Hepatocyte (in vitro differentiated cells): ENCODE data around the gene KRTAP10-3. TPM values are rescaled to one million over a fixed set of nuclear protein-coding genes. Genes with fewer than 3 reads are reported as not detected.

Experiments
- DNase-seq: peaks from one replicate; pipeline ENCODE4 v3.0.0-alpha.2; 2016; ENCODE audit warnings: low spot score
- H2AFZ ChIP-seq: fragments of 200-600 bp; sonication (generic); 2 replicates; pipeline ENCODE4 v1.6.0; 2016; ENCODE audit warnings: antibody characterized with exemption, mild to moderate bottlenecking
- H3K27ac ChIP-seq: fragments of 200-600 bp; sonication (generic); 2 replicates; pipeline ENCODE4 v1.5.1; 2016; ENCODE audit warnings: mild to moderate bottlenecking
- H3K27me3 ChIP-seq: fragments of 200-600 bp; sonication (generic); 2 replicates; pipeline ENCODE4 v1.6.1; 2016
- H3K36me3 ChIP-seq: fragments of 200-600 bp; sonication (generic); replicated peaks from 2 replicates; pipeline ENCODE4 v1.5.1; 2016; ENCODE audit warnings: low read depth; ENCODE audit not compliant: insufficient read depth
- H3K4me1 ChIP-seq: fragments of 200-600 bp; sonication (generic); 2 replicates; pipeline ENCODE4 v1.5.1; 2016; ENCODE audit warnings: mild to moderate bottlenecking, moderate library complexity; ENCODE audit not compliant: insufficient read depth
- H3K4me2 ChIP-seq: fragments of 200-600 bp; sonication (generic); 2 replicates; pipeline ENCODE4 v1.6.0; 2016
- H3K4me3 ChIP-seq: fragments of 200-600 bp; sonication (generic); 2 replicates; pipeline ENCODE4 v1.5.1; 2016; ENCODE audit warnings: mild to moderate bottlenecking
- H3K79me2 ChIP-seq: fragments of 200-600 bp; sonication (generic); 2 replicates; pipeline ENCODE4 v1.6.0; 2017; ENCODE audit warnings: mild to moderate bottlenecking
- H3K9me2 ChIP-seq: fragments of 200-600 bp; sonication (generic); replicated peaks from 2 replicates; pipeline ENCODE4 v1.6.0; 2017; ENCODE audit warnings: mild to moderate bottlenecking; ENCODE audit not compliant: insufficient read depth
- H3K9me3 ChIP-seq: fragments of 200-600 bp; sonication (generic); 2 replicates; pipeline ENCODE4 v1.5.1; 2016; ENCODE audit warnings: low read depth, mild to moderate bottlenecking
- H4K20me1 ChIP-seq: fragments of 200-600 bp; sonication (generic); 2 replicates; pipeline ENCODE4 v1.6.0; 2016; ENCODE audit warnings: mild to moderate bottlenecking; ENCODE audit not compliant: insufficient read depth, poor library complexity, severe bottlenecking
- EZH2 ChIP-seq: fragments of 200-600 bp; sonication (generic); IDR thresholded peaks from 2 replicates; pipeline ENCODE4 v1.6.1; 2016; ENCODE audit warnings: antibody characterized with exemption, mild to moderate bottlenecking, borderline replicate concordance
- EZH2phosphoT487 ChIP-seq: fragments of 200-600 bp; sonication (generic); IDR thresholded peaks from one replicate; pipeline ENCODE4 v1.6.1; 2018; ENCODE audit warnings: antibody characterized with exemption, mild to moderate bottlenecking, low read depth, moderate library complexity; ENCODE audit not compliant: unreplicated experiment, severe bottlenecking
- WGBS: methylation state at CpG from one replicate; pipeline ENCODE4 v1.1.6; 2016; ENCODE audit warnings: low lambda C conversion rate; ENCODE audit errors: missing lambda C conversion rate; 5-methylcytosine and 5-hydroxymethylcytosine counted together
- polyA plus RNA-seq: library from polyadenylated mRNA; unstranded; fragments of >200 nt; fragmentation: Nextera tagmentation; extraction: Ambion mirVana; gene quantifications from 2 replicates; pipeline ENCODE4 v1.2.1, GENCODE V29; 2016
- total RNA-seq: library from RNA; depleted of rRNA; stranded (reverse); fragments of >200 nt; gene quantifications from 2 replicates; pipeline ENCODE4 v1.2.3, GENCODE V29; 2014
- TF ChIP-seq, protein P1 (sequence below): fragments of 200-600 bp; sonication (generic); IDR thresholded peaks from 2 replicates; pipeline ENCODE4 v1.5.1; 2016; ENCODE audit warnings: antibody characterized with exemption, mild to moderate bottlenecking; ENCODE audit not compliant: poor library complexity

The KRTAP10-3 gene
- total and polyA plus RNA-seq, 2 experiments from 2014 or later = not detected

DNA sequence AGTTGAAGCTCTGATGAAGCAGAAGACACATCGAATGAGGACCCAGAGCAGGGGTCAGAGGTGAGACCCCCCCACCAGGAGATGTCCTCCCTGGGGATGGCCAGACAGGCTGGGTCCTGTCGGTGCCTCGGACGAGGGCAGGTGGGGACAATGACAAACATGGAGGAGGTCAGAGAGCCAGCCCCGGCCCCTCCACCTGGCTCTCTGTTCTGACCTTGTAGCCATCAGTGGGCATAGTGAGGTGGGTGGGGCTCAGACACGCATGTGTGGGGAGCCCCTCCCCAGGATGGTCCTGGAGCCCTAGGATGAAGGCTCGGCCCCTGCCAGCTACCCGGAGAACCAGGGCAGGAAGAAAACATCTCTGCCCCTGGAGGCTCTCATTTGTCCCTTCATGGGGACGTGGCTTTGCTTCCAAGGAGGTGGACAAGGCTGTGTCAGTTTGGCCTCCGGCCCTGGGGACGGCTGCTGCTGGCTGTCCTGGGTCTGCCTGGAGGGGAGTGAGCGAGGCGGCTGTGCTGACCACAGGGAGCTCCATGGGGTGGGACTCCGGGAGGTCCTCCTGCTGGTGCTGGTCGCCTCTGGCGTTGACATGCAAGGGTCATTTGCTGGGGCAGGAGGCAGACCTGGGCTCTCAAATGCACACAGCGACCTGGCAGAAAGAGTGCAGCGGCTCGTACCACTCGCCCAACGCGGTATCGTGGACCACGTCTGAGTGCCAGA lies 31.2 kb upstream of the KRTAP10-3 start:
- no peak for TF ChIP-seq EZH2
- no peaks in the 10 kb centered on the region for H3K27me3 ChIP-seq
- DNase-seq = no peak
- H3K4me2 ChIP-seq = no peak overlapping the region
- H3K4me3 ChIP-seq = no peak overlapping the region
- H3K27ac ChIP-seq = no peak overlapping the region
- no peak overlapping the region for H2AFZ ChIP-seq
- H3K36me3 ChIP-seq = no peaks in the 10 kb centered on the region
- no peaks in the 10 kb centered on the region for H3K9me3 ChIP-seq
- H3K9me2 ChIP-seq = no peaks in the 10 kb centered on the region
- WGBS = 93% methylated on average over 24 of the region's 24 CpGs
- H4K20me1 ChIP-seq = no peaks in the 10 kb centered on the region
- H3K79me2 ChIP-seq = no peaks in the 10 kb centered on the region
- peaks cover 7% of the 10 kb centered on the region for H3K4me1 ChIP-seq

DNA sequence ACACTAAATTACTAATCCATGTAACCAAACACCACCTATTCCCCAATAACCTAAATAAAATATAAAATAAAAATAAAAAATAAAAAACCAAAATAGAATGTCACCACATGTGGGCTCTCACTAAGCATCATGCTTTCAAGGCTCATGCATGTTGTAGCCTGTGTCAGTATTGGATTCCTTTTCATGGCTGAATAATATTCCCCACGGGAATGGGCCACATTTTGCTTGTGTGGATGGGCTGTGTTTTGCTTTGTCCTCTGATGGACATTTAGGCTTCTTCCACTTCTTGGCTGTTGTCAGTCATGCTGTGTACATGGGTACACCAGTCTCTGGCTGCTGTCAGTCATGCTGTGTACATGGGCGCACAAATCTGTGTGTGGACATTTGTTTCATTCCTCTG lies 30.5 kb upstream of the KRTAP10-3 start:
- H3K27me3 ChIP-seq = peaks cover 4% of the 10 kb centered on the region
- H3K79me2 ChIP-seq = no peaks in the 10 kb centered on the region
- H3K4me2 ChIP-seq = no peak overlapping the region
- peaks cover 7% of the 10 kb centered on the region for H3K4me1 ChIP-seq
- no peak overlapping the region for H3K4me3 ChIP-seq
- DNase-seq = no peak
- no peaks in the 10 kb centered on the region for H3K9me2 ChIP-seq
- no peak overlapping the region for H2AFZ ChIP-seq
- WGBS = 100% methylated on average over 2 of the region's 2 CpGs
- TF ChIP-seq EZH2phosphoT487 = no peak
- TF ChIP-seq EZH2 = no peak
- TF ChIP-seq, protein P1, sequence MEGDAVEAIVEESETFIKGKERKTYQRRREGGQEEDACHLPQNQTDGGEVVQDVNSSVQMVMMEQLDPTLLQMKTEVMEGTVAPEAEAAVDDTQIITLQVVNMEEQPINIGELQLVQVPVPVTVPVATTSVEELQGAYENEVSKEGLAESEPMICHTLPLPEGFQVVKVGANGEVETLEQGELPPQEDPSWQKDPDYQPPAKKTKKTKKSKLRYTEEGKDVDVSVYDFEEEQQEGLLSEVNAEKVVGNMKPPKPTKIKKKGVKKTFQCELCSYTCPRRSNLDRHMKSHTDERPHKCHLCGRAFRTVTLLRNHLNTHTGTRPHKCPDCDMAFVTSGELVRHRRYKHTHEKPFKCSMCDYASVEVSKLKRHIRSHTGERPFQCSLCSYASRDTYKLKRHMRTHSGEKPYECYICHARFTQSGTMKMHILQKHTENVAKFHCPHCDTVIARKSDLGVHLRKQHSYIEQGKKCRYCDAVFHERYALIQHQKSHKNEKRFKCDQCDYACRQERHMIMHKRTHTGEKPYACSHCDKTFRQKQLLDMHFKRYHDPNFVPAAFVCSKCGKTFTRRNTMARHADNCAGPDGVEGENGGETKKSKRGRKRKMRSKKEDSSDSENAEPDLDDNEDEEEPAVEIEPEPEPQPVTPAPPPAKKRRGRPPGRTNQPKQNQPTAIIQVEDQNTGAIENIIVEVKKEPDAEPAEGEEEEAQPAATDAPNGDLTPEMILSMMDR = no peak
- no peaks in the 10 kb centered on the region for H3K9me3 ChIP-seq
- H3K27ac ChIP-seq = no peak overlapping the region
- H4K20me1 ChIP-seq = no peaks in the 10 kb centered on the region
- H3K36me3 ChIP-seq = no peaks in the 10 kb centered on the region

DNA sequence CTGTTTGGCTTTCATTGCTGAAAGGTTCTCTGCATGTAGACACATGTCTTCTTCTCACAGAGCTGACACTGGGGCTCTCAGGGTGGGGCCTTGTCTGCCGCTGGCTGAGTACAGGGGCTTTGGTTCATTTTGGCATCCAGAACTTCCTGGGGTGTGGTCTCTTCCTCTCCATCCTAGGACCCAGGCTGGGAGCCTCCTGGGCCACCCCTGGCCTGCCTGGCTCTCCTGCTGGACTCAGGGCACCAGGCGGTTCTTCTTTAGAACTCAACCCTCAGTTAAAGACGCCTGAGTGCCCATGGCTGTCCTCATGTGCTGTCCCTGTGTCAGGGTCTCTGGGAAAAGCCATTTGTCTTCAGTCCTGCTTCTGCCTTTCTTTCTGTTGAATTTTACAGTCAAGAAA lies 27.3 kb upstream of the KRTAP10-3 start:
- Histone ChIP-seq H3K9me2 (no peaks in the 10 kb centered on the region), H3K4me3 (no peak overlapping the region), H3K27me3 (peaks cover 4% of the 10 kb centered on the region), H3K4me2 (no peak overlapping the region), H3K36me3 (no peaks in the 10 kb centered on the region), H3K27ac (no peak overlapping the region), H3K4me1 (no peaks in the 10 kb centered on the region), H3K9me3 (no peaks in the 10 kb centered on the region), H4K20me1 (no peaks in the 10 kb centered on the region), H2AFZ (no peak overlapping the region), H3K79me2 (no peaks in the 10 kb centered on the region)
- DNase-seq = no peak
- 90% methylated on average over 3 of the region's 3 CpGs for WGBS
- TF ChIP-seq EZH2 = no peak

DNA sequence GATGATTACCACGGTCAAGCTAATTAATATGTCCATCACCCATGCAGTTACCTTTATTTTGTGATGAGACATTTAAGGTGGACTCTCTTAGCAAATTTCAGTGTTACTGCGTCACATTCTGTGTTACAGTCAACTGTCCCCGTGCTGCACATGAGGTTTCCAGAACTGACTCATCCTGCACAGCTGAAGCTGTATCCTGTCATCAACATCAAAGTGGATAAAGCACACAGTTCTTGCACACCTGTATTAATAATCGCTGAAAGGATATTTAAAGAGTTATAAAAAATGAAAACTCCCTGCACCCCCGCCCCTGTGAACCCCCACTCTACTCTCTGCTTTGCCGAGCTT lies 25.2 kb upstream of the KRTAP10-3 start:
- no peak for DNase-seq
- H3K27ac ChIP-seq = no peak overlapping the region
- no peak overlapping the region for H3K4me3 ChIP-seq
- H3K4me2 ChIP-seq = no peak overlapping the region
- peaks cover 4% of the 10 kb centered on the region for H3K27me3 ChIP-seq
- H3K4me1 ChIP-seq = no peaks in the 10 kb centered on the region
- H3K36me3 ChIP-seq = no peaks in the 10 kb centered on the region
- no peak overlapping the region for H2AFZ ChIP-seq
- H4K20me1 ChIP-seq = no peaks in the 10 kb centered on the region
- H3K9me3 ChIP-seq = no peaks in the 10 kb centered on the region
- no peaks in the 10 kb centered on the region for H3K79me2 ChIP-seq
- TF ChIP-seq, protein P1 = no peak
- TF ChIP-seq EZH2 = no peak
- TF ChIP-seq EZH2phosphoT487 = no peak
- 75% methylated on average over 6 of the region's 6 CpGs for WGBS
- H3K9me2 ChIP-seq = no peaks in the 10 kb centered on the region
